Activated CD8-positive, alpha-beta T cell treated with anti-CD3 and anti-CD28 coated beads, Interleukin-2, amount 10 ng/mL, durations not matched to agents 7 days and 5 days (primary cell): Measurements from ENCODE around the gene CUL7. TPM values are rescaled to one million over a fixed set of nuclear protein-coding genes. Genes with fewer than 3 reads are reported as not detected.
"Not testable (repeated sequence)": the region's sequence is repeated elsewhere in the genome, so short reads cannot be mapped to it uniquely, and the experiment has no call there.

ENCODE experiments used
- ATAC-seq: fragments of 150-1000 bp; cut with Tn5 transposase; one replicate; pipeline ENCODE4 v1.10.0; 2021; ENCODE audit warnings: moderate library complexity
- CTCF ChIA-PET: fragments of 350-600 bp; sonication (Branson Sonifier 250); formaldehyde crosslinking; loops from one replicate; lab custom pipeline; 2021; ENCODE audit warnings: antibody characterized with exemption; lab: Charles Lee
- POLR2A ChIA-PET: fragments of 350-600 bp; sonication (Branson Sonifier 250); formaldehyde crosslinking; loops from one replicate; lab custom pipeline; 2021; ENCODE audit warnings: antibody characterized with exemption; lab: Charles Lee
- DNase-seq: peaks from one replicate; pipeline ENCODE4 v3.0.0-alpha.2; 2020
- H3K27ac Mint-ChIP-seq: one replicate; pipeline ENCODE4 v1.8.0; 2021; ENCODE audit warnings: mild to moderate bottlenecking, mixed read lengths
- H3K27me3 Mint-ChIP-seq: one replicate; pipeline ENCODE4 v1.8.0; 2021; ENCODE audit warnings: low read depth, mixed read lengths
- H3K36me3 Mint-ChIP-seq: one replicate; pipeline ENCODE4 v1.8.0; 2021; ENCODE audit warnings: low read depth, mixed read lengths
- H3K4me1 Mint-ChIP-seq: one replicate; pipeline ENCODE4 v1.8.0; 2021; ENCODE audit warnings: low read depth, mixed read lengths
- H3K4me3 Mint-ChIP-seq: one replicate; pipeline ENCODE4 v1.8.0; 2021; ENCODE audit warnings: mild to moderate bottlenecking, mixed read lengths
- H3K9me3 Mint-ChIP-seq: one replicate; pipeline ENCODE4 v1.8.0; 2022; ENCODE audit warnings: mixed read lengths; ENCODE audit not compliant: insufficient read depth
- total RNA-seq, 2 experiments: library from RNA; stranded (reverse); gene quantifications; one replicate each; pipeline ENCODE4 v1.2.3, GENCODE V29; 2021

Gene CUL7
- total RNA-seq, 2 experiments from 2014 or later = 8.5 to 8.9 TPM

DNA sequence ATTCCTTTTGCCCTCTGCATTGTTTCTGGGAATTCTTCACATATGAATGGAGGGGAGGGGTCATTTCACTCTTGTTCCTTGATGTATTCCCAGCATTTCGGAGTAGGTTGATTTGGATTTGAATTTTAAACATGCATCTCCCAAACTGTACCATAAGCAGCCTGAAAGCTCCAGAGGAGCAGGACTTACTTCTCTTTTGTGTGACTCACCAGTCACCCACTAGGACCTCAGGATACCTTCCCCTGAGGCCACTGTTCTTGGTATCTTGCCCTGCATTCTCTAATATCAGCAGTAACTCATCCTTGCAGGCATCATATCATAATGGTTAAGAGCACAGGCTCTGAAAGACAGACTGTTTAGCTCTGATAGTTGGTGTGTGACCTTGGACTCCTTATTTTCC is 4.9 kb upstream of the CUL7 start:
- ATAC-seq = no peak
- H3K27ac Mint-ChIP-seq = peak overlapping the region; percentile 98
- H3K9me3 Mint-ChIP-seq = no peaks in the 10 kb centered on the region
- H3K27me3 Mint-ChIP-seq = no peaks in the 10 kb centered on the region
- H3K36me3 Mint-ChIP-seq = peaks cover 27% of the 10 kb centered on the region
- CTCF ChIA-PET = interaction anchor here (1.4 to 1.5 kb wide), 2 partner anchors 45 to 84 kb away, joined by 4 to 8 read pairs; partner anchors contain the start of genes KLHDC3 and MEA1
- H3K4me3 Mint-ChIP-seq = peak overlapping the region; percentile 95
- H3K4me1 Mint-ChIP-seq = peaks cover 32% of the 10 kb centered on the region
- no peak for DNase-seq
- POLR2A ChIA-PET = interaction anchor here (0.8 to 1.3 kb wide), 3 partner anchors 74 to 85 kb away, joined by 3 to 6 read pairs (median 5); partner anchors contain the start of gene PPP2R5D

DNA sequence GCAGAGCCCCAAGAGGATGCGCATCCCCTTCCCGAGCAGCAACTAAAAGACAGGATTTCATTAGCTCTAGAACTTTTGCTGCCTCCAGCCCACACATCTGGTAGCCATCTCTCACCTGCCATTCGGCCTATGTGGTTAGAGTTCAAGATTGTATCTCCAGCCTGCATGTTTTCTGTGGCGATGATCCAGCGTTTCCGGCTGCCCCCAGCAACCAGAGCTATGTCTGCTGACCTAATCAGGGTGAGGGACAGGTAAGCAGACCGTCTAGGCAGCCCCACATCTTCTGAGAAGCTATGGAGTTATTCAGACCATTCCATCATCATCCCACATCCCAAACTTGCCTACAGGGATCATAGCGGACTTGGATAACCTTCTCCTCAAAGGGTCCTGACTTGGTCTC is 2.3 kb upstream of the CUL7 start:
- CTCF ChIA-PET = interaction anchor here (0.9 kb wide), 1 partner anchor 42 kb away, joined by 3 read pairs; no protein-coding TSS in a partner anchor
- no peak for ATAC-seq
- no peak overlapping the region for H3K27ac Mint-ChIP-seq

DNA sequence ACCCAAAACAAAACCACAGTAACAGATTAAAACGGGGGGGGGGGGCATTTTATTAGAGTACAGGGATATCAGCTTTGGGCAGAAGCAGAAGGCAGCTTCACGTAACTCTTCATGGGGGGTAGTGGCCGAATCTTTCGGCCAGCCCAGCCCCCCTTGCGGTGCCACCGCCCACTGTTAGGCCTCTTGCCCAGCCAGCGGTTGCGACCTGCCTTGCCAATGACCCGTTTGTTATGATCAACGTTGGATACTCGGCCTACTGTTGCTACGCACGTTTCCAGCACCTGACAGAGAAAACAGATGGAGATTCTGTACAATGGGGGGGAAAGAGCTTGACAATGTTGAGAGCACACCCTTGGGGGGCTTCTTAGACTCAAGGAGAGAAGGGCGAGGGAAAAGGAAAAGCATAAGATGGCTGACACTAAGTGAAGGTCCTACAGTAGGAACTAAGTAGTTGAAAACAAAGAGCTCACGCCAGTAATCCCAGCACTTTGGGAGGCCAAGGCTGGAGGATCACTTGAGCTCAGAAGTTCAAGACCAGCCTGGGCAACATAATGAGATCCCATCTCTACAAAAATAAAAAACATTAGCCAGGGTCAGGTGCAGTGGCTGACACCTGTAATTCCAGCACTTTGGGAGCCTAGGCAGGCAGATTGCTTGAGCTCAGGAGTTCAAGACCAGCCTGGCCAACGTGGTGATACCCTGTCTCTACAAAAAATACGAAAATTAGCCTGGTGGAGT is 724 bp upstream of the CUL7 start:
- DNase-seq (no peak), ATAC-seq (no peak)
- peak overlapping the region; percentile 99 for H3K27ac Mint-ChIP-seq
- ChIA-PET POLR2A (interaction anchor here (0.6 to 1.7 kb wide), 16 partner anchors 10 to 967 kb away, joined by 3 to 12 read pairs (median 4); partner anchors contain the start of genes CNPY3, KLHDC3, MEA1 and PEX6), CTCF (interaction anchor here (0.7 to 1.8 kb wide), 8 partner anchors 9 to 1183 kb away, joined by 3 to 9 read pairs (median 4); partner anchors contain the start of genes CNPY3, KLHDC3, PPP2R5D and RRP36)
- H3K4me3 Mint-ChIP-seq = peak overlapping the region; percentile 90
- peaks cover 44% of the 10 kb centered on the region for H3K36me3 Mint-ChIP-seq
- no peaks in the 10 kb centered on the region for H3K27me3 Mint-ChIP-seq
- H3K4me1 Mint-ChIP-seq = peaks cover 50% of the 10 kb centered on the region
- H3K9me3 Mint-ChIP-seq = no peaks in the 10 kb centered on the region

More for the DNA sequence above, 2.3 kb upstream of the CUL7 start:
- Mint-ChIP-seq H3K4me3 (no peak overlapping the region), H3K36me3 (peaks cover 36% of the 10 kb centered on the region), H3K27me3 (no peaks in the 10 kb centered on the region), H3K9me3 (no peaks in the 10 kb centered on the region), H3K4me1 (peaks cover 49% of the 10 kb centered on the region)
- POLR2A ChIA-PET = interaction anchor here (1.7 kb wide), 1 partner anchor 76 kb away, joined by 9 read pairs; no protein-coding TSS in a partner anchor
- DNase-seq = no peak

DNA sequence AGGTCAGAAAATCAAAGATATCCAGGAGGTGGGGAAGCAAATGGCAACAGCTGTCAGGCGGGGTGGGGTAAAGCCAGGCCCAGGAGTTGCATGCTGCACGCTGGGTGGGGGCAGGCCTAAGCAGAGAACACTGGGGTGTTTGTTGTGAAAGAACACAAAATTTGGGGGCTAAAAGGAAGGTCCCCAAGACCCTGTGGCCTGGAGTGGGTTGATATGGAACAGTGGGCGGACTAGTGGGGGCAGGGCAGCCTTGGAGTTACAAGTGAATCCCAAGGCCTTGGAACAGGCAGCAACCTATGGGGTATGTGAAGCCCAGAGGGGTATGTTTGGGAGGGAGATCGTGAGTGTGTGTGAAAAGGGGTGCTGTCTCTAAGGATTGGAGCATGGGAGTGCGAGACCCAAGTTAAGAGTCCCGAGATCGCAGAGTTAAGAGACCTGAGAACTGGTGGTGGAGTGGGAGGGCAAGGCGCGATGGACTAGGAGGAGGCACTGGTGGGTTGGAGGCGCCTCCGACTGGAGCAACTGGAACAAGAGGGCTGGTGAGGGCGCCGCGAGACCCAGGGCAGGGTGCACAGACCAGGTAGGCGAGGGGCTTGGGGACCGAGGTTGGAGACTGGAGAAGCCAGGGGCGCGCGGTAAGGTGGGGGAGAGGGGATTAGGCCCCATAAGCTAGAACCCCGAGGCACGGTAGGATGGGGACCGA is 658 bp downstream of the CUL7 start:
- peak; percentile 37 for DNase-seq
- POLR2A ChIA-PET = interaction anchor here (1.0 to 1.7 kb wide), 6 partner anchors 13 to 173 kb away, joined by 3 to 12 read pairs (median 4); partner anchors contain the start of genes CNPY3, PEX6, RPL7L1 and RRP36
- Mint-ChIP-seq H3K4me1 (peaks cover 40% of the 10 kb centered on the region), H3K27me3 (no peaks in the 10 kb centered on the region), H3K4me3 (peak overlapping the region; percentile 90), H3K9me3 (no peaks in the 10 kb centered on the region), H3K27ac (peak overlapping the region; percentile 99), H3K36me3 (peaks cover 41% of the 10 kb centered on the region)
- CTCF ChIA-PET = interaction anchor here (0.9 to 1.8 kb wide), 4 partner anchors 32 to 123 kb away, joined by 3 to 5 read pairs (median 4); partner anchors contain the start of genes CNPY3, PPP2R5D and RRP36
- ATAC-seq = peak; percentile 40

DNA sequence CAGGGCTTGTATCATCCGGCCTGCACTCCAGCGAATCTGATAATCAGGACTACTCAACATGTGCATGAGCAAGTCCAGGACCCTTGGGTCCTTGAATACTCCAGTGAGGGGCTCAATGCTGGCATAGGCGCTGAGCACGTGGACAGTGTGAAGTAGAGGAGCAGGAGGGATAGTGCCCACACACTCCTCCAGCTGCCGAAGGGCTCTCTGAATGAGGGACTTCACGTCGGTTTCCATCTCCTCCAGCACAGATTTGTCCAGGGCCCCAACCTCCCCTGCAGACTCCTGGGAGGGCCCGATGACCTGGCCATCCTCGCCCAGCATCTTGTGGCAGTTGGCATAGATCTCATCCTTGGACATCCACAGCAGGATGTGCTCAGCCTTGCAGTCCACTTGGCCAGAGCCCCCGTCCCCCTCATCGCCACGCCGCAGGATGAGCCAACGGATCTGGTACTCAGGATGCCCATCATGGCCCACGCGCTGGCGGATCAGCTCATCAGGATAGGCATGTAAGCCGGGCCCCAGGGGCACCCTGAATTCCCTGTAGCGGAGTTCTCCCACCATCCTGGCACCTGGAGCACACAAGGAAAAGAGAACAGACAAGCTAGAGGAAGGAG is 1.3 kb downstream of the CUL7 start:
- Mint-ChIP-seq H3K27ac (peak overlapping the region; percentile 99), H3K27me3 (no peaks in the 10 kb centered on the region), H3K36me3 (peaks cover 36% of the 10 kb centered on the region), H3K4me3 (peak overlapping the region; percentile 90), H3K9me3 (no peaks in the 10 kb centered on the region), H3K4me1 (peaks cover 34% of the 10 kb centered on the region)
- ChIA-PET CTCF (interaction anchor here (1.5 kb wide), 1 partner anchor 92 kb away, joined by 5 read pairs; no protein-coding TSS in a partner anchor), POLR2A (interaction anchor here (0.6 to 1.7 kb wide), 2 partner anchors 40 to 74 kb away, joined by 3 to 12 read pairs; partner anchors contain the start of gene PEX6)
- DNase-seq (no peak), ATAC-seq (no peak)

DNA sequence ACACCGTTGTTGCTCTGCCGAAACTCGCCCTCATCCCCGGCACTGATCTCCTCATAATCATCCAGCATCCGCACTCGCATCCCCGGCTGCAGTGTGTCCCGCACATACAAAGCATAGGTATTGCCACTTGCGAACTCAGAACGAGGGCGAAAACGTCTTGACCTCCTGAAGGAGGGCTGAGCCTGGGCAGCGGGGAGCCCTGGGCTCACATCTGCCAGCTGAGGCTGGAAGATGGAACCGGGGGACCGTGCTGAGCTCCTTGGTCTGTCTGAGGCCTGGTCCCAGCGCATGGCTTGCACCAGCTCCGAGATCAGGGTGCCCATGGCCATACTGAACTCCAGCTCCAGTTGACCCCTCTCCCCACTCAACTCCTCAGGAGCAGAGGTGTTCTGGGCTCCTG is 2.7 kb downstream of the CUL7 start:
- H3K4me1 Mint-ChIP-seq = peaks cover 34% of the 10 kb centered on the region
- POLR2A ChIA-PET = no interaction called here
- H3K27ac Mint-ChIP-seq = no peak overlapping the region
- ATAC-seq (no peak), DNase-seq (no peak)
- H3K27me3 Mint-ChIP-seq = no peaks in the 10 kb centered on the region
- peaks cover 32% of the 10 kb centered on the region for H3K36me3 Mint-ChIP-seq
- CTCF ChIA-PET = no interaction called here
- H3K4me3 Mint-ChIP-seq = no peak overlapping the region
- no peaks in the 10 kb centered on the region for H3K9me3 Mint-ChIP-seq

DNA sequence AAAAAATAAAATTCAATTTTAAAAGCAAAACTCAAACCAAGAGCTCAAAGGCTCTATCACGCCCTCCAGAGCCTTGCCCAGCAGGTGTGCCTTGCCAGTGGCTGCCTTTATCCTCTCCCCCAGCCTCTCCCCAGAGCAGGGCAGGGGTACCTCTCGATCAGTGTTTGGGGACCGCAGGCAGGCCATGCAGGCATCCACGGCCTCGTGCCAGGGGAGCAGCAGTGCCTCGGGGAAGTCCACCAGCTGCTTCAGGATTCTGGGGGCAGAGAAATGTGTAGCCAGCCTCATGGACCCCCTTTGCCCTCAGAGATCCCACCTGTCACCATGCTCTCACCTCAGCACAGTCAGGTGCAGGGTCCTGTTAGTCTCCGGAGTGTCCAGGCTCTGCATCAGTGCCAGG is 5.7 kb downstream of the CUL7 start:
- Mint-ChIP-seq H3K27ac (no peak overlapping the region), H3K36me3 (peaks cover 20% of the 10 kb centered on the region), H3K9me3 (no peaks in the 10 kb centered on the region), H3K4me3 (no peak overlapping the region), H3K4me1 (peaks cover 23% of the 10 kb centered on the region), H3K27me3 (no peaks in the 10 kb centered on the region)
- DNase-seq (no peak), ATAC-seq (no peak)
- CTCF ChIA-PET = interaction anchor here (1.6 kb wide), 1 partner anchor 14 kb away, joined by 4 read pairs; no protein-coding TSS in a partner anchor
- POLR2A ChIA-PET = no interaction called here

DNA sequence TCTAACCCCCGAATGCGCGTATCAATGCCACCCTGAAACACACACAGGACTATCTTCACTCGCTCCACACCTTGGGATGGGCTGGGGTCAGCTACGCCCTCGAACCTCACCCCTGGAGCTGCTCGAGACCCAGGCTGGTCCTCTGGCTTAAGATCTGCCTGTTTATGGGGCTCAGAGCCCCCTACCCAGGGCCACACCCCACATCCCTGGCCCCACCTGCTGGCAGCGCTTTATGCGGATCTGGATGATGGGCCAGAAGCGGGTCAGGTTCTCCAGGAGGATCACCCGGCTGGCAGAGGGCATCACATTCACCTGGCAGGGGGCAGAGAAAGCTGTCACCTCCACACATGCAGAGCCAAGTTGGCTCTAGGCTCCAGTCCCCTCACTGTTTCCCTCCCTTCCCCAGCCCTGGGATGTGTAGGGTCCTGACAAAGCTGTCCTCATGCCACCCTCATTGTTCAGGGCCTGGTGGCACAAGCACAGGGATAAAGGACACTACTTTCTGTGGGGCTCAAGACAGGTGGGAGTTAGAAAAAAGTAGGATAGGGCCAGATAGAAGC is 8.2 kb downstream of the CUL7 start:
- CTCF ChIA-PET = no interaction called here
- Mint-ChIP-seq H3K4me3 (no peak overlapping the region), H3K27ac (no peak overlapping the region), H3K4me1 (peaks cover 4% of the 10 kb centered on the region), H3K9me3 (no peaks in the 10 kb centered on the region), H3K36me3 (peaks cover 17% of the 10 kb centered on the region), H3K27me3 (no peaks in the 10 kb centered on the region)
- DNase-seq (no peak), ATAC-seq (no peak)
- POLR2A ChIA-PET = interaction anchor here (1.2 kb wide), 1 partner anchor 24 kb away, joined by 4 read pairs; the partner anchor contains the start of gene RRP36

DNA sequence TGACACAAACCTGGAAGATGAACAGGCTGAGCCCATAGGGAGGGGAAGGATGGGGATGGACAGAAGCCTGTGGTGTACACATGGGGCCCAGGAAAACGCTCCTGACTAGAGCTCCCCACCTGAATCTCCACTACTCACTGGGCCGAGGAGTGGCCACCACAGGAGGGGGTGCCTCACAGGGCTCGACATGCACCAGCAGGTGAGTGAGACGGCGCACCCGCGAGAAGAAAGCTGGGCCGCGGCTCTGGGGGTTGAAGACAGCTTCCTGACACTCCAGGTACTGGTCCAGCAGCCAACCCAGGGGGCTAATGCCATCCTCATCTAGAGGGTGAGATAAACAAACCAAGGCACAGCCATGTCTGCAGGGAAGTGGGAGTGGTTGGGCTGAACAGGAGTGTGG is 10.3 kb downstream of the CUL7 start:
- DNase-seq (no peak), ATAC-seq (no peak)
- Mint-ChIP-seq H3K36me3 (peaks cover 21% of the 10 kb centered on the region), H3K4me3 (no peak overlapping the region), H3K27ac (no peak overlapping the region), H3K9me3 (no peaks in the 10 kb centered on the region), H3K4me1 (no peaks in the 10 kb centered on the region), H3K27me3 (no peaks in the 10 kb centered on the region)
- CTCF ChIA-PET = no interaction called here
- POLR2A ChIA-PET = no interaction called here

DNA sequence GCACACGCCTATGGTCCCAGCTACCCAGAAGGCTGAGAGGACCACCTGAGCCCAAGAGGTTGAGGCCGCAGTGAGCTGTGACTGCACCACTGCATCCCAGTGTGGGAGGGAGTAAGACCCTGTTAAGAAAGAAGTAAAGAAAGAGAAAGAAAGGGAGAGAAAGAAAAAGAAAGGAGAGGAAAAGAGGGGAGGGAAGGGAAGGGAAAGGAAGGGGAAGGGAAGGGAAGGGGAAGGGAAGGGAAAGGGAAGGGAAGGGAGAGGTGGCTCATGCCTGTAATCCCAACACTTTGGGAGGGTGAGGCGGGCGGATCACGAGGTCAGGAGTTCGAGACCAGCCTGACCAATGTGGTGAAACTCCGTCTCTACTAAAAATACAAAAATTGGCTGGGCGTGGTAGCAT is 12.2 kb downstream of the CUL7 start:
- CTCF ChIA-PET, H3K27ac Mint-ChIP-seq, DNase-seq, H3K4me1 Mint-ChIP-seq, H3K9me3 Mint-ChIP-seq, H3K27me3 Mint-ChIP-seq, ATAC-seq, H3K4me3 Mint-ChIP-seq: not testable (repeated sequence)
- peaks cover 32% of the 10 kb centered on the region for H3K36me3 Mint-ChIP-seq
- POLR2A ChIA-PET = interaction anchor here (1.6 kb wide), 1 partner anchor 12 kb away, joined by 5 read pairs; the partner anchor contains the start of gene CUL7
